Measurements from ENCODE around the gene LACTBL1. TPM values are rescaled to one million over a fixed set of nuclear protein-coding genes. Genes with fewer than 3 reads are reported as not detected.

LACTBL1 gene
- total RNA-seq, 4 donors from 2014 or later = not detected

GRCh38 chr1:22918644-22919043, 54.0 kb downstream of the LACTBL1 start:
- no peak for TF ChIP-seq EP300 (IDR thresholded peaks at IDR 0.05)
- TF ChIP-seq, protein P1, sequence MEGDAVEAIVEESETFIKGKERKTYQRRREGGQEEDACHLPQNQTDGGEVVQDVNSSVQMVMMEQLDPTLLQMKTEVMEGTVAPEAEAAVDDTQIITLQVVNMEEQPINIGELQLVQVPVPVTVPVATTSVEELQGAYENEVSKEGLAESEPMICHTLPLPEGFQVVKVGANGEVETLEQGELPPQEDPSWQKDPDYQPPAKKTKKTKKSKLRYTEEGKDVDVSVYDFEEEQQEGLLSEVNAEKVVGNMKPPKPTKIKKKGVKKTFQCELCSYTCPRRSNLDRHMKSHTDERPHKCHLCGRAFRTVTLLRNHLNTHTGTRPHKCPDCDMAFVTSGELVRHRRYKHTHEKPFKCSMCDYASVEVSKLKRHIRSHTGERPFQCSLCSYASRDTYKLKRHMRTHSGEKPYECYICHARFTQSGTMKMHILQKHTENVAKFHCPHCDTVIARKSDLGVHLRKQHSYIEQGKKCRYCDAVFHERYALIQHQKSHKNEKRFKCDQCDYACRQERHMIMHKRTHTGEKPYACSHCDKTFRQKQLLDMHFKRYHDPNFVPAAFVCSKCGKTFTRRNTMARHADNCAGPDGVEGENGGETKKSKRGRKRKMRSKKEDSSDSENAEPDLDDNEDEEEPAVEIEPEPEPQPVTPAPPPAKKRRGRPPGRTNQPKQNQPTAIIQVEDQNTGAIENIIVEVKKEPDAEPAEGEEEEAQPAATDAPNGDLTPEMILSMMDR (IDR thresholded peaks at IDR 0.05) = no peak
- no peak for TF ChIP-seq POLR2A (IDR thresholded peaks at IDR 0.05)
- TF ChIP-seq POLR2AphosphoS5 (IDR thresholded peaks at IDR 0.05) = no peak
- Histone ChIP-seq H3K9me3 (no peaks in the 10 kb centered on the region), H3K27ac (no peak overlapping the region), H3K4me1 (peaks cover 6% of the 10 kb centered on the region), H3K4me3 (no peak overlapping the region), H3K36me3 (no peaks in the 10 kb centered on the region), H3K27me3 (peaks cover 2% of the 10 kb centered on the region)
- no peak for DNase-seq (ENCODE audit: low spot score in 2 of 2)
- 73% methylated on average over 4 of the region's 4 CpGs for WGBS

DNA sequence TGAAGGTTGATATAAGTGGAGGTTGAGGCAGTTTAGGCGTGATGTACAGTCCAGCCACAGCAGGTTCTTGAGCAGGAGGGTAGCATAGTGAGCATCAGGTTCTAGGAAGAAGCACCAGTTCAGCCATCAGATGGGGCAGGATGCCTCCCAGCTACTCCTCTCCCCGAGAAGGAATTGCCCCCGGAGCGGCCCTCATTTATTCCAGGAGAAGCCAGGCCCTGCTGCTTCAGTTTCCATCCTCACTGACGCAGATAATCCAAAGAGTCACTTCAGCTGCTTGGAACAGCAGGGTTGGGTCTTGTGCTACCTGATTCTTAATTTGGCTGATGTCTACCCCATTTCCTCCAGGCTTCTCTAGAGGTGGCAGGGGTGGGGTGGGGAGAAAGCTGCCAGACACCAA, 54.7 kb downstream of the LACTBL1 start:
- no peak overlapping the region for H3K27ac ChIP-seq
- no peak for DNase-seq (ENCODE audit: low spot score in 2 of 2)
- TF ChIP-seq EP300 (IDR thresholded peaks at IDR 0.05) = no peak
- TF ChIP-seq POLR2AphosphoS5 (IDR thresholded peaks at IDR 0.05) = no peak
- TF ChIP-seq, protein P1 (IDR thresholded peaks at IDR 0.05) = no peak
- TF ChIP-seq POLR2A (IDR thresholded peaks at IDR 0.05) = no peak
- 97% methylated on average over 5 of the region's 5 CpGs for WGBS
- no peaks in the 10 kb centered on the region for H3K36me3 ChIP-seq
- H3K4me3 ChIP-seq = no peak overlapping the region
- H3K4me1 ChIP-seq = peaks cover 6% of the 10 kb centered on the region
- peaks cover 4% of the 10 kb centered on the region for H3K27me3 ChIP-seq
- no peaks in the 10 kb centered on the region for H3K9me3 ChIP-seq

DNA sequence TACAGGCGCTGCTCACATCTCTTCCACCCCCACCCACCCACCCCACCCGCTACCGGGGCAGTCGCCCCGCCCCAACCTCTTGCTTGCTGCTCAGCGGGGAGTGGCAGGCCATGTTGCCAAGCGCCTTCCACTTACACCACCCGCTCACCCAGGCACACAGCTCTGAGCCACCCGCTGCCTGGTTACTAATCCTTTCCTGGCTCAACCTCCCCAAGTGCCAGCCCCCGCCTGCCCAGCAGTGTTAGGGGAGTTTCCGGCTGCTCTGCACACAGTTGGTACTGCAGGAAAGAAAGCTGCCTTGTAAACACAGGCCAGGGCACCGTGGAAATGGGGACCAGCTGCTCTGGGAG, 56.2 kb downstream of the LACTBL1 start:
- no peak overlapping the region for H3K27ac ChIP-seq
- H3K4me3 ChIP-seq = no peak overlapping the region
- DNase-seq (ENCODE audit: low spot score in 2 of 2) = no peak
- no peaks in the 10 kb centered on the region for H3K9me3 ChIP-seq
- TF ChIP-seq POLR2A (IDR thresholded peaks at IDR 0.05) = no peak
- no peak for TF ChIP-seq EP300 (IDR thresholded peaks at IDR 0.05)
- TF ChIP-seq, protein P1 (IDR thresholded peaks at IDR 0.05) = no peak
- no peak for TF ChIP-seq POLR2AphosphoS5 (IDR thresholded peaks at IDR 0.05)
- WGBS = 26% methylated on average over 5 of the region's 12 CpGs
- no peaks in the 10 kb centered on the region for H3K36me3 ChIP-seq
- peaks cover 5% of the 10 kb centered on the region for H3K27me3 ChIP-seq
- peaks cover 6% of the 10 kb centered on the region for H3K4me1 ChIP-seq

DNA sequence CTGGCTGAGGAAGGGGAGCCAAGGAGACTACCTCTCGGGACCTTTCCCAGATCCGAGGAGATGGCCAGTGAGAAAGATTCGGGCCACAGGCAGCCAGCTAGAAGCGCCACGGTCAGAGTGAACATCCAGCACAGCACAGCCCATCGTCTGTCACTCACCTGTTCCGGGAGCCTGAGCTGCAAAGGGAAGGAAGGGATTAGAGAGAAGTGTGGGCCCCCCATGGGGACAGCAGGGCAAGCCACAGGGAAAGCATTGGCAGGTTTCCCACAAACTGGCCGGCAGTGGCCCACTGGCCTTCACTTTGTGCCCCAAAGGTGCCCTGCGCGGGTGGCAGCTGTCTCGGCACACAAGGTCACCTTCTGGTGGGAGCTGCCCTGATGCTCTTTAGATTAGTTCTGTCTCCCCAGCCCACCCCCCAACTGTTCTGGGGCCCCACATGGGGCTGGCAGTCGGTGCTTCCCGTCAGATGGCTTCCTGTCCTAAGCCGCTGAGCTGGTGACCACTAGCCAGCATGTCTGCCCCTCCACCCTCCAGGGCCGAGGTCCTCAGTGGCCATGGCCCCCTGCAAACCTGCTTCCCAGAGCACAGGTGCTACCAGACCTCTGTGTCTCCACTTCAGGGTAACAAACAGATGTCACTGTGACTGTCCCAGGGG, 56.7 kb downstream of the LACTBL1 start:
- H3K4me3 ChIP-seq = no peak overlapping the region
- WGBS = 75% methylated on average over 12 of the region's 15 CpGs
- H3K36me3 ChIP-seq = no peaks in the 10 kb centered on the region
- no peaks in the 10 kb centered on the region for H3K9me3 ChIP-seq
- no peak for DNase-seq (ENCODE audit: low spot score in 2 of 2)
- peaks cover 5% of the 10 kb centered on the region for H3K27me3 ChIP-seq
- H3K4me1 ChIP-seq = peaks cover 6% of the 10 kb centered on the region
- H3K27ac ChIP-seq = no peak overlapping the region
- TF ChIP-seq POLR2A (IDR thresholded peaks at IDR 0.05) (no peak), EP300 (IDR thresholded peaks at IDR 0.05) (no peak), POLR2AphosphoS5 (IDR thresholded peaks at IDR 0.05) (no peak)
- TF ChIP-seq, protein P1 (IDR thresholded peaks at IDR 0.05) = no peak

DNA sequence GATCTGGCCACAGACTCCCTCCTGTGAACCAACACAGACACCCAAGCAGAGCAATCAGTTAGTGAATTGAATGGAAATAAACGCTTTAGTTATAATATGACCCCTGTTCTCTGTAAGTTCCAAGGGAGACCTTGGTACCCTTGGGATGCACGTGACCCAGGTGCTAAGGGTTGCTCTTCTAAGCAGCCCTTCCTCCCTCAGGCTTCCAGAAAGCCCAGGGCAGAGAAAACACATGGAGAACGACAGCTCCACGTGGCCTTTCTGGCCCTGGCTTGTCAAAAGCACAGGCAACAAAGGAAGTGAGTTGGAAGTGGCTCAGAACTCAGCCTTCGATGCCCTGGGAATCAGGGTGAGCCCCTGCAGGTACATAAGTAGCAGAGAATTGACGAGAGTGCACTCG, 57.4 kb downstream of the LACTBL1 start:
- TF ChIP-seq POLR2AphosphoS5 (IDR thresholded peaks at IDR 0.05) (no peak), POLR2A (IDR thresholded peaks at IDR 0.05) (no peak), EP300 (IDR thresholded peaks at IDR 0.05) (no peak)
- TF ChIP-seq, protein P1 (IDR thresholded peaks at IDR 0.05) = no peak
- H3K36me3 ChIP-seq = no peaks in the 10 kb centered on the region
- 62% methylated on average over 7 of the region's 7 CpGs for WGBS
- peaks cover 5% of the 10 kb centered on the region for H3K27me3 ChIP-seq
- no peak overlapping the region for H3K4me3 ChIP-seq
- DNase-seq (ENCODE audit: low spot score in 2 of 2) = no peak
- peaks cover 6% of the 10 kb centered on the region for H3K4me1 ChIP-seq
- H3K27ac ChIP-seq = no peak overlapping the region
- no peaks in the 10 kb centered on the region for H3K9me3 ChIP-seq
